Erythroblast (primary cell): ENCODE data around the gene SSTR3.

Experiments
- GATA1 ChIP-seq: IDR thresholded peaks from 2 replicates; pipeline ENCODE4 v1.6.1; 2011; ENCODE audit warnings: low read depth, mild to moderate bottlenecking, control low read depth, low read length, moderate library complexity
- POLR2A ChIP-seq: IDR thresholded peaks from 2 replicates; pipeline ENCODE4 v1.6.1; 2011; ENCODE audit warnings: mild to moderate bottlenecking, low read length

GRCh38 chr22:37219533-37219932 is 7.3 kb upstream of the SSTR3 start:
- TF ChIP-seq GATA1, result peak; percentile 54
- TF ChIP-seq POLR2A, result no peak
